SH-SY5Y (cell line): Measurements from ENCODE around the gene CCN5.

Experiments
- GATA2 ChIP-seq: IDR thresholded peaks from 2 replicates; pipeline ENCODE4 v1.6.1; 2011; ENCODE audit warnings: mild to moderate bottlenecking, low read depth, low read length
- GATA3 ChIP-seq: IDR thresholded peaks from 2 replicates; pipeline ENCODE4 v1.6.1; 2011; ENCODE audit warnings: low read depth, mild to moderate bottlenecking, low read length, moderate library complexity

GRCh38 chr20:44704551-44704971 is 10.6 kb upstream of the CCN5 start:
- TF ChIP-seq GATA2 (no peak), GATA3 (no peak)
